SK-N-SH (cell line): ENCODE results near the gene NRP2. TPM values are rescaled to one million over a fixed set of nuclear protein-coding genes. Genes with fewer than 3 reads are reported as not detected.
A peak's percentile ranks its signal among the peaks of the same experiment; 100 is the strongest.

ENCODE experiments used
- CTCF ChIA-PET: fragments of 300-600, 350-600 bp; formaldehyde crosslinking; extraction: SDS; loops from one replicate; lab custom pipeline; 2021; lab: Yijun Ruan, JAX
- POLR2A ChIA-PET: fragments of 350-600 bp; sonication (Branson Sonifier 250); formaldehyde crosslinking; extraction: SDS; loops from one replicate; lab custom pipeline; 2020; ENCODE audit warnings: antibody characterized with exemption, inconsistent platforms; lab: Yijun Ruan, JAX
- DNase-seq: peaks from one replicate; pipeline ENCODE4 v3.0.0; 2012
- H2AFZ ChIP-seq: fragments of 200-600 bp; sonication (generic); 2 replicates; pipeline ENCODE4 v1.8.1; 2016; ENCODE audit warnings: antibody characterized with exemption, mild to moderate bottlenecking, low read depth
- H3F3A ChIP-seq: fragments of 200-600 bp; sonication (generic); replicated peaks from 2 replicates; pipeline ENCODE3; 2016; ENCODE audit warnings: antibody characterized with exemption, mild to moderate bottlenecking; ENCODE audit not compliant: insufficient read depth
- H3K27ac ChIP-seq, 2 experiments: fragments of 200-500 bp in 1 of 2; fragments of 200-600 bp in 1 of 2; sonication (Bioruptor generic) in 1 of 2; sonication (generic), shearing (Covaris generic) in 1 of 2; 2 replicates each; pipeline versions ENCODE4 v1.5.1 to v1.6.1; 2014 to 2016; ENCODE audit warnings: low read depth in 2 of 2, inconsistent platforms in 1 of 2, low read length in 1 of 2, mild to moderate bottlenecking in 1 of 2, mixed read lengths in 1 of 2
- H3K27me3 ChIP-seq: fragments of 200-600 bp; sonication (generic), shearing (Covaris generic); 2 replicates; pipeline ENCODE4 v1.6.1; 2016; ENCODE audit warnings: mixed run types; ENCODE audit not compliant: insufficient read depth
- H3K36me3 ChIP-seq, 2 experiments: fragments of 200-500 bp in 1 of 2; fragments of 200-600 bp in 1 of 2; sonication (Bioruptor generic) in 1 of 2; sonication (generic) in 1 of 2; replicated peaks in 1 of 2; 2 replicates each; pipeline versions ENCODE3 to v1.5.1; 2014 to 2016; ENCODE audit warnings: low read length in 1 of 2, mild to moderate bottlenecking in 1 of 2; ENCODE audit not compliant: insufficient read depth in 2 of 2, control insufficient read depth in 1 of 2
- H3K4me1 ChIP-seq, 2 experiments: fragments of 200-500 bp in 1 of 2; fragments of 200-600 bp in 1 of 2; sonication (Bioruptor generic) in 1 of 2; sonication (generic), shearing (Covaris generic) in 1 of 2; 2 replicates each; pipeline versions ENCODE4 v1.5.1 to v1.6.1; 2014 to 2016; ENCODE audit warnings: low read depth in 1 of 2, low read length in 1 of 2, mixed run types in 1 of 2; ENCODE audit not compliant: insufficient read depth in 2 of 2, control insufficient read depth in 1 of 2
- H3K4me2 ChIP-seq: fragments of 200-600 bp; sonication (generic), shearing (Covaris generic); 2 replicates; pipeline ENCODE4 v1.6.1; 2017; ENCODE audit warnings: mixed run types
- H3K4me3 ChIP-seq, 2 experiments: fragments of 200-500 bp in 1 of 2; fragments of 200-600 bp in 1 of 2; sonication (Bioruptor generic) in 1 of 2; sonication (generic), shearing (Covaris generic) in 1 of 2; 2 replicates each; pipeline versions ENCODE4 v1.5.1 to v1.8.1; 2014 to 2016; ENCODE audit warnings: low read depth in 2 of 2, inconsistent platforms in 1 of 2, low read length in 1 of 2, mild to moderate bottlenecking in 1 of 2, mixed read lengths in 1 of 2, moderate library complexity in 1 of 2
- H3K79me2 ChIP-seq: fragments of 200-600 bp; sonication (generic); 2 replicates; pipeline ENCODE4 v1.8.1; 2017; ENCODE audit warnings: mild to moderate bottlenecking; ENCODE audit not compliant: insufficient read depth
- H3K9ac ChIP-seq: fragments of 200-600 bp; sonication (generic); 2 replicates; pipeline ENCODE4 v1.6.1; 2017; ENCODE audit warnings: mixed run types
- H3K9me2 ChIP-seq: fragments of 200-600 bp; sonication (generic); 2 replicates; pipeline ENCODE4 v1.6.1; 2017; ENCODE audit warnings: mixed run types
- H3K9me3 ChIP-seq: fragments of 200-600 bp; sonication (generic); 2 replicates; pipeline ENCODE4 v1.6.1; 2017; ENCODE audit warnings: mixed run types, mild to moderate bottlenecking, moderate library complexity
- H4K20me1 ChIP-seq: fragments of 200-600 bp; sonication (generic); 2 replicates; pipeline ENCODE4 v1.6.1; 2017; ENCODE audit warnings: mild to moderate bottlenecking, mixed run types; ENCODE audit not compliant: insufficient read depth
- CHD2 ChIP-seq: fragments of 150-350 bp; IDR thresholded peaks from 2 replicates; pipeline ENCODE4 v1.6.1; 2018; ENCODE audit warnings: low read length; ENCODE audit not compliant: partially characterized antibody
- ELF1 ChIP-seq: IDR thresholded peaks from 2 replicates; pipeline ENCODE4 v1.4.0; 2012
- EP300 ChIP-seq, 2 experiments: IDR thresholded peaks; 2 replicates each; pipeline versions ENCODE4 v1.4.0 to v1.6.1; 2012; ENCODE audit warnings: borderline replicate concordance in 1 of 2, low read depth in 1 of 2, low read length in 1 of 2
- EZH2phosphoT487 ChIP-seq: fragments of 200-600 bp; sonication (generic); IDR thresholded peaks from 2 replicates; pipeline ENCODE4 v1.6.1; 2017; ENCODE audit warnings: low read depth, mixed run types, mild to moderate bottlenecking, antibody characterized with exemption, moderate library complexity, borderline replicate concordance
- FOSL2 ChIP-seq: IDR thresholded peaks from 2 replicates; pipeline ENCODE4 v1.4.0; 2012; ENCODE audit warnings: low read depth, mild to moderate bottlenecking, moderate library complexity, borderline replicate concordance
- FOXJ3 ChIP-seq: sonication (generic); formaldehyde crosslinking; IDR thresholded peaks from 2 replicates; pipeline ENCODE4 v1.5.1; 2020; ENCODE audit warnings: mild to moderate bottlenecking, missing genetic modification reagents
- GABPA ChIP-seq: IDR thresholded peaks from 2 replicates; pipeline ENCODE4 v1.4.0; 2012; ENCODE audit warnings: low read depth, mild to moderate bottlenecking
- GATA2 ChIP-seq: sonication (generic); formaldehyde crosslinking; IDR thresholded peaks from 2 replicates; pipeline ENCODE4 v1.5.0; 2020; ENCODE audit warnings: mild to moderate bottlenecking, missing genetic modification reagents
- MEF2A ChIP-seq: IDR thresholded peaks from 2 replicates; pipeline ENCODE4 v1.4.0; 2012; ENCODE audit warnings: low read depth, borderline replicate concordance
- PBX3 ChIP-seq: IDR thresholded peaks from 2 replicates; pipeline ENCODE4; 2012
- RCOR1 ChIP-seq: fragments of 150-350 bp; IDR thresholded peaks from 2 replicates; pipeline ENCODE4 v1.6.1; 2017; ENCODE audit warnings: antibody characterized with exemption, low read length
- SMC3 ChIP-seq: IDR thresholded peaks from 2 replicates; pipeline ENCODE4 v1.6.1; 2012; ENCODE audit warnings: low read depth, low read length, improper control_type of control experiment
- USF1 ChIP-seq: IDR thresholded peaks from 2 replicates; pipeline ENCODE4 v1.4.0; 2012; ENCODE audit warnings: low read depth, borderline replicate concordance
- USF2 ChIP-seq: fragments of 150-350 bp; IDR thresholded peaks from 2 replicates; pipeline ENCODE4 v1.6.1; 2017; ENCODE audit warnings: antibody characterized with exemption, low read length, low read depth, borderline replicate concordance
- YY1 ChIP-seq: IDR thresholded peaks from 2 replicates; pipeline ENCODE4 v1.4.0; 2012; ENCODE audit warnings: low read depth, mild to moderate bottlenecking
- WGBS: methylation state at CpG from one replicate; pipeline ENCODE4 v1.1.6; 2017; ENCODE audit warnings: low lambda C conversion rate; 5-methylcytosine and 5-hydroxymethylcytosine counted together
- polyA plus RNA-seq, 3 experiments: library from polyadenylated mRNA; depleted of rRNA; stranded (reverse); fragments of >200 nt; gene quantifications; 2 replicates each; pipeline ENCODE4 v1.2.3, GENCODE V29; 2012
- TF ChIP-seq, protein P1 (sequence below): IDR thresholded peaks from 2 replicates; pipeline ENCODE4 v1.4.0; 2012; ENCODE audit warnings: low read depth

Gene NRP2
- polyA plus RNA-seq, 1 of the 3 experiments (the other 2 are of a cell fraction) = 68.8 TPM

DNA sequence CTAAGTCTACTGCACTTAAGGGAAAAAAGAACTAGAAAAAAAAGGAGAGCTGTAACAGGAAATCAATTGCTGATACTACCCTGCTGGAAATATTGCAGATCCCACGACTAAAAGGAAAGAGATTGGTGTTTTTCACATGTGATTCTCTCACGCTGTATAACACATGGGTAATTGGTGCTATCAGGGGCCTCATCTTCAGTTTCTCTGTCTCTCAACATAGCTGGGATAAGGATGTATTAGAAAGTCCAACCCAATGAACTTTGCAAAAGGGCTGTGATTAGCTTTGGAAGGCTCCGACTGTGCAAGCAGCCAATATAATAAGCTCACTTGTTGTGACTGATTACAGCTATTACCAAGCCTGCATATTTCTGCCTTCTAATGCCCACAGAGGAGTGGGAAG, 133.4 kb downstream of the NRP2 start:
- TF ChIP-seq GATA2 (peak; percentile 60), FOSL2 (no peak)
- TF ChIP-seq, all 33 proteins: peak for 1
- no peaks in the 10 kb centered on the region for H3F3A ChIP-seq
- H3K9me2 ChIP-seq = no peaks in the 10 kb centered on the region
- POLR2A ChIA-PET = interaction anchor here (1.2 kb wide), 1 partner anchor 87 kb away, joined by 4 read pairs; no protein-coding TSS in a partner anchor
- WGBS = 61% methylated on average over 3 of the region's 3 CpGs
- CTCF ChIA-PET = interaction anchor here (1.0 to 2.1 kb wide), 3 partner anchors 51 to 110 kb away, joined by 3 to 11 read pairs (median 4); no protein-coding TSS in a partner anchor
- H3K4me3 ChIP-seq = no peak overlapping the region
- H3K9ac ChIP-seq = no peak overlapping the region
- no peaks in the 10 kb centered on the region for H4K20me1 ChIP-seq
- no peaks in the 10 kb centered on the region for H3K36me3 ChIP-seq
- H3K79me2 ChIP-seq = no peaks in the 10 kb centered on the region
- peak; percentile 34 for DNase-seq
- H3K27me3 ChIP-seq = no peaks in the 10 kb centered on the region
- no peak overlapping the region for H3K4me2 ChIP-seq
- H2AFZ ChIP-seq = no peak overlapping the region
- H3K27ac ChIP-seq = peak overlapping the region in 1 of 2 experiments; percentile 11; a peak in 1 of 4 replicates
- peaks cover 0 to 12% of the 10 kb centered on the region in 2 experiments; a peak in 2 of 4 replicates for H3K4me1 ChIP-seq
- H3K9me3 ChIP-seq = no peaks in the 10 kb centered on the region

GRCh38 chr2:205816268-205816667, 134.0 kb downstream of the NRP2 start:
- Histone ChIP-seq H3F3A (no peaks in the 10 kb centered on the region), H3K9me2 (no peaks in the 10 kb centered on the region), H3K4me3 (no peak overlapping the region), H3K9me3 (no peaks in the 10 kb centered on the region), H3K4me2 (no peak overlapping the region), H3K9ac (no peak overlapping the region), H2AFZ (no peak overlapping the region)
- CTCF ChIA-PET = interaction anchor here (1.0 to 2.1 kb wide), 3 partner anchors 50 to 109 kb away, joined by 3 to 11 read pairs (median 4); no protein-coding TSS in a partner anchor
- peak; percentile 57; the same call in 1 of the 2 replicates for TF ChIP-seq RCOR1
- peak in 1 of 2 experiments; percentile 51; a peak in 1 of 4 replicates for TF ChIP-seq EP300 (IDR thresholded peaks at IDR 0.05; ENCODE audit: borderline replicate concordance in 1 of 2, low read depth in 1 of 2, low read length in 1 of 2)
- peak; percentile 90 for TF ChIP-seq GATA2
- TF ChIP-seq USF1 = no peak
- TF ChIP-seq CHD2 = peak; percentile 18
- TF ChIP-seq, all 33 proteins: peak for 4
- POLR2A ChIA-PET = interaction anchor here (0.6 to 1.2 kb wide), 2 partner anchors 41 to 86 kb away, joined by 3 to 4 read pairs; no protein-coding TSS in a partner anchor
- Histone ChIP-seq H4K20me1 (no peaks in the 10 kb centered on the region), H3K4me1 (peaks cover 0 to 12% of the 10 kb centered on the region in 2 experiments; a peak in 2 of 4 replicates), H3K27me3 (no peaks in the 10 kb centered on the region), H3K79me2 (no peaks in the 10 kb centered on the region), H3K27ac (no peak overlapping the region), H3K36me3 (no peaks in the 10 kb centered on the region)
- DNase-seq = peak; percentile 44

DNA sequence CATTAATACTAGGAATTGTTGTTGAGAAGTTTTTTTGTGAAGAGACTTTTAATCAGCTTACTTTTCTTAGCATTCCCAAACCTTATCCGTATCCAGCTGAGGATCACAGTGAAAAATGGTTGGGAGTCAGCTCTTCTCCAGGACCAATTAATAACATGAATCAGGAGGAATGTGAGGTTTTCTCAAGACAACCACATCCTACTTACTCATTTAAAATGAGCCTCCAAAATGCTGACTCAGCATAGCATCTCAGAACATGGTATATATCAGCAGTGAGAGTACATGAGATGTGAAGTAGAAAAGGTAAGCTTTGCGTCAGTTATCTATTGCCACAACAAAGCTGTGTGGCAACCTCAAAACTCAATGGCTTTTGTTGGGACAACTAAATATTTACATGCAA, 140.3 kb downstream of the NRP2 start:
- no peak overlapping the region for H3K27ac ChIP-seq
- TF ChIP-seq MEF2A = no peak
- no peak for TF ChIP-seq ELF1
- TF ChIP-seq FOSL2 = no peak
- TF ChIP-seq RCOR1 = no peak
- no peak for TF ChIP-seq PBX3
- no peak for TF ChIP-seq USF2
- TF ChIP-seq GATA2 = no peak
- TF ChIP-seq, protein P1, sequence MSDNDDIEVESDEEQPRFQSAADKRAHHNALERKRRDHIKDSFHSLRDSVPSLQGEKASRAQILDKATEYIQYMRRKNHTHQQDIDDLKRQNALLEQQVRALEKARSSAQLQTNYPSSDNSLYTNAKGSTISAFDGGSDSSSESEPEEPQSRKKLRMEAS = no peak
- no peak for TF ChIP-seq FOXJ3 (CRISPR knock-in tag)
- no peak for TF ChIP-seq USF1
- no peak for TF ChIP-seq EZH2phosphoT487
- TF ChIP-seq YY1 = no peak
- TF ChIP-seq SMC3 = no peak
- TF ChIP-seq GABPA = no peak

More for the DNA sequence above, 140.3 kb downstream of the NRP2 start:
- H3K4me3 ChIP-seq = no peak overlapping the region
- H3K79me2 ChIP-seq = no peaks in the 10 kb centered on the region
- no peak overlapping the region for H3K4me2 ChIP-seq
- H2AFZ ChIP-seq = no peak overlapping the region
- H3K9ac ChIP-seq = no peak overlapping the region
- H3K27me3 ChIP-seq = no peaks in the 10 kb centered on the region
- H3K9me3 ChIP-seq = no peaks in the 10 kb centered on the region
- POLR2A ChIA-PET = no interaction called here
- H3K36me3 ChIP-seq = no peaks in the 10 kb centered on the region
- no peaks in the 10 kb centered on the region for H3K9me2 ChIP-seq
- no peaks in the 10 kb centered on the region for H4K20me1 ChIP-seq
- WGBS = 83% methylated on average over 2 of the region's 2 CpGs
- no peak for DNase-seq
- H3K4me1 ChIP-seq = no peaks in the 10 kb centered on the region
- no peaks in the 10 kb centered on the region for H3F3A ChIP-seq
- CTCF ChIA-PET = no interaction called here
